Erythroblast (primary cell): ENCODE results near the gene ZFYVE19.

ENCODE experiments used
- GATA1 ChIP-seq: IDR thresholded peaks from 2 replicates; pipeline ENCODE4 v1.6.1; 2011; ENCODE audit warnings: low read depth, mild to moderate bottlenecking, control low read depth, low read length, moderate library complexity
- POLR2A ChIP-seq: IDR thresholded peaks from 2 replicates; pipeline ENCODE4 v1.6.1; 2011; ENCODE audit warnings: mild to moderate bottlenecking, low read length

GRCh38 chr15:40785814-40786213 is 21.1 kb upstream of the ZFYVE19 start:
- TF ChIP-seq POLR2A = no peak
- no peak for TF ChIP-seq GATA1
